H9 (cell line): ENCODE data around the gene KATNA1. TPM values are rescaled to one million over a fixed set of nuclear protein-coding genes. Genes with fewer than 3 reads are reported as not detected.

Experiments
- DNase-seq: peaks from one replicate; pipeline ENCODE4 v3.0.0-alpha.2; 2017
- H2AFZ ChIP-seq: one replicate; pipeline ENCODE4 v1.6.1; 2013; ENCODE audit warnings: mild to moderate bottlenecking, low read length, control low read depth, moderate library complexity
- H2AK5ac ChIP-seq: 2 replicates; pipeline ENCODE4 v1.6.1; 2013; ENCODE audit warnings: low read length, control low read depth, mixed read lengths; ENCODE audit not compliant: insufficient read length
- H2BK120ac ChIP-seq: one replicate; pipeline ENCODE4 v1.6.1; 2013; ENCODE audit warnings: low read depth, mild to moderate bottlenecking, low read length, control low read depth, inconsistent platforms; ENCODE audit not compliant: poor library complexity, severe bottlenecking
- H2BK12ac ChIP-seq: 2 replicates; pipeline ENCODE4 v1.6.1; 2013; ENCODE audit warnings: low read length, control low read depth, mixed read lengths, low read depth; ENCODE audit not compliant: insufficient read length
- H2BK15ac ChIP-seq: 2 replicates; pipeline ENCODE4 v1.6.1; 2013; ENCODE audit warnings: low read depth, low read length, control low read depth
- H2BK20ac ChIP-seq: one replicate; pipeline ENCODE4 v1.6.1; 2013; ENCODE audit warnings: low read depth, mild to moderate bottlenecking, low read length, control low read depth, inconsistent platforms; ENCODE audit not compliant: poor library complexity, severe bottlenecking
- H2BK5ac ChIP-seq: 2 replicates; pipeline ENCODE4 v1.6.1; 2013; ENCODE audit warnings: low read length, control low read depth, mixed read lengths; ENCODE audit not compliant: insufficient read length
- H3K14ac ChIP-seq: 2 replicates; pipeline ENCODE4 v1.6.1; 2013; ENCODE audit warnings: low read length, control low read depth; ENCODE audit not compliant: insufficient read depth
- H3K18ac ChIP-seq: 2 replicates; pipeline ENCODE4 v1.6.1; 2013; ENCODE audit warnings: low read depth, mild to moderate bottlenecking, mixed read lengths, low read length, control low read depth; ENCODE audit not compliant: insufficient read length
- H3K23ac ChIP-seq: 2 replicates; pipeline ENCODE4 v1.6.1; 2013; ENCODE audit warnings: low read length, control low read depth, mixed read lengths, low read depth; ENCODE audit not compliant: insufficient read length
- H3K23me2 ChIP-seq: 2 replicates; pipeline ENCODE4 v1.6.1; 2013; ENCODE audit warnings: low read depth, mild to moderate bottlenecking, mixed read lengths, low read length, control low read depth; ENCODE audit not compliant: insufficient read length, poor library complexity, severe bottlenecking
- H3K27ac ChIP-seq: 2 replicates; pipeline ENCODE4 v1.5.1; 2013; ENCODE audit warnings: low read length, control low read depth, mixed read lengths, low read depth; ENCODE audit not compliant: insufficient read length
- H3K27me3 ChIP-seq: 2 replicates; pipeline ENCODE4 v1.6.1; 2013; ENCODE audit warnings: low read length, control low read depth, inconsistent platforms; ENCODE audit not compliant: insufficient read depth
- H3K4ac ChIP-seq: 2 replicates; pipeline ENCODE4 v1.6.1; 2013; ENCODE audit warnings: low read depth, mild to moderate bottlenecking, control low read depth, inconsistent platforms, low read length, moderate library complexity
- H3K4me1 ChIP-seq: 2 replicates; pipeline ENCODE4 v1.6.1; 2013; ENCODE audit warnings: low read length, control low read depth, inconsistent platforms; ENCODE audit not compliant: insufficient read depth
- H3K4me2 ChIP-seq: 2 replicates; pipeline ENCODE4 v1.6.1; 2013; ENCODE audit warnings: low read length, control low read depth, mixed read lengths; ENCODE audit not compliant: insufficient read length, insufficient read depth
- H3K56ac ChIP-seq: 2 replicates; pipeline ENCODE4 v1.6.1; 2013; ENCODE audit warnings: low read depth, mild to moderate bottlenecking, mixed read lengths, low read length, control low read depth; ENCODE audit not compliant: insufficient read length
- H3K79me1 ChIP-seq: 2 replicates; pipeline ENCODE4 v1.6.1; 2013; ENCODE audit warnings: low read depth, mild to moderate bottlenecking, moderate library complexity, low read length, control low read depth, inconsistent platforms; ENCODE audit not compliant: insufficient read depth, poor library complexity, severe bottlenecking
- H3K79me2 ChIP-seq: 2 replicates; pipeline ENCODE4 v1.6.1; 2013; ENCODE audit warnings: low read length, control low read depth, inconsistent platforms; ENCODE audit not compliant: insufficient read depth
- H3K9ac ChIP-seq: 2 replicates; pipeline ENCODE4 v1.6.1; 2013; ENCODE audit warnings: low read length, control low read depth, mixed read lengths; ENCODE audit not compliant: insufficient read length; ENCODE audit errors: extremely low read depth
- H3K9me3 ChIP-seq: one replicate; pipeline ENCODE4 v1.6.1; 2013; ENCODE audit warnings: low read depth, low read length, inconsistent platforms; ENCODE audit not compliant: control insufficient read depth
- H3T11ph ChIP-seq: one replicate; pipeline ENCODE4 v1.6.1; 2013; ENCODE audit warnings: mild to moderate bottlenecking, low read length, control low read depth, inconsistent platforms
- H4K20me1 ChIP-seq: one replicate; pipeline ENCODE4 v1.6.1; 2013; ENCODE audit not compliant: control insufficient read depth, insufficient read length, insufficient read depth
- H4K5ac ChIP-seq: 2 replicates; pipeline ENCODE4 v1.6.1; 2013; ENCODE audit warnings: low read depth, mild to moderate bottlenecking, mixed read lengths, low read length, control low read depth; ENCODE audit not compliant: insufficient read length
- H4K8ac ChIP-seq: replicated peaks from 2 replicates; pipeline ENCODE4 v1.6.1; 2013; ENCODE audit warnings: low read length, control low read depth, mixed read lengths, low read depth; ENCODE audit not compliant: insufficient read length
- H4K91ac ChIP-seq: 2 replicates; pipeline ENCODE4 v1.6.1; 2013; ENCODE audit warnings: low read depth, mild to moderate bottlenecking, moderate library complexity, mixed read lengths, low read length, control low read depth; ENCODE audit not compliant: insufficient read length
- H3K27ac Mint-ChIP-seq, 3 experiments: 2 replicates in 2 of 3; 3 replicates in 1 of 3; pipeline ENCODE4 v1.8.0; 2020 to 2021; ENCODE audit warnings: mixed read lengths in 3 of 3, mild to moderate bottlenecking in 1 of 3, moderate library complexity in 1 of 3
- H3K27me3 Mint-ChIP-seq: 2 replicates; pipeline ENCODE4 v1.8.0; 2021; ENCODE audit warnings: low read depth, mild to moderate bottlenecking, moderate library complexity, mixed read lengths
- H3K36me3 Mint-ChIP-seq, 3 experiments: 2 replicates in 2 of 3; 3 replicates in 1 of 3; pipeline ENCODE4 v1.8.0; 2020 to 2021; ENCODE audit warnings: low read depth in 3 of 3, mixed read lengths in 3 of 3; ENCODE audit not compliant: insufficient read depth in 1 of 3
- H3K4me1 Mint-ChIP-seq, 2 experiments: 2 replicates each; pipeline ENCODE4 v1.8.0; 2020; ENCODE audit warnings: mixed read lengths in 2 of 2
- H3K4me3 Mint-ChIP-seq, 2 experiments: 2 replicates in 1 of 2; 3 replicates in 1 of 2; pipeline ENCODE4 v1.8.0; 2020 to 2021; ENCODE audit warnings: mild to moderate bottlenecking in 2 of 2, mixed read lengths in 2 of 2, moderate library complexity in 1 of 2
- H3K9me3 Mint-ChIP-seq, 2 experiments: 2 replicates in 1 of 2; 3 replicates in 1 of 2; pipeline ENCODE4 v1.8.0; 2020; ENCODE audit warnings: mild to moderate bottlenecking in 2 of 2, mixed read lengths in 2 of 2, moderate library complexity in 1 of 2
- WGBS: extraction: QIAGEN DNeasy Blood & Tissue Kit; methylation state at CpG from one replicate; pipeline ENCODE4 v1.1.7; 2013; ENCODE audit warnings: missing lambda C conversion rate, low lambda C conversion rate, mixed read lengths; ENCODE audit not compliant: insufficient read length; ENCODE audit errors: extremely low coverage; 5-methylcytosine and 5-hydroxymethylcytosine counted together
- total RNA-seq: library from RNA; stranded (reverse); gene quantifications from 2 replicates; pipeline ENCODE4 v1.2.1, GENCODE V29; 2021
- TF ChIP-seq, protein P1 (sequence below): fragments of 200-600 bp; sonication (generic); conservative IDR thresholded peaks from 3 replicates; pipeline ENCODE4 v1.8.0; 2021; ENCODE audit warnings: antibody characterized with exemption, mild to moderate bottlenecking

The KATNA1 gene
- total RNA-seq, 1 experiment from 2014 or later = 18.3 TPM

DNA sequence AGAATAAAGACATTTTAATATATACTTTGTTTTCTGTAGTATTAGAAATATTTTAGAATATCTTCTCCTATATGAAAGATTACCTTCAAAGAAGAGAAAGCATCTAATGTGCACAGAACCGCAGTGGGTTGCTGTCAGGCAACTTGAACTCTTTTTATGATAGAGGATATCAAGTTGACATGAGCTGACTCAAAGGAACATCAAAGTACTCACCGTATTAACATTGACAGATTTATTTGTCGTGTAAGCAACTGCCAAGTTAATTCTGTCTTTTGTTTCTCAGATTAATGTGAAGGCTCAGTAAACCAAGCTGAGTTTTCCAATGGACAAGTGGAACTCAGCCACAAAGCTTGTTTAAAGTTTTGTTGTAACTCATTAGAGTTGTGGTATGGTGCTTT, 84.6 kb downstream of the KATNA1 start:
- peaks cover 5% of the 10 kb centered on the region; the same call in 1 of the 2 replicates for H3K79me2 ChIP-seq
- no peak overlapping the region for H2AFZ ChIP-seq
- no peak overlapping the region for H4K91ac ChIP-seq
- H3K27ac Mint-ChIP-seq = no peak overlapping the region
- no peak overlapping the region for H3K4me3 Mint-ChIP-seq
- no CpG with 5 or more reads among the region's 3 CpGs for WGBS
- no peak overlapping the region for H3K4me2 ChIP-seq
- H2BK15ac ChIP-seq = no peak overlapping the region
- H3K23ac ChIP-seq = no peak overlapping the region
- no peak overlapping the region for H3K27ac ChIP-seq
- H3K4me1 Mint-ChIP-seq = peaks cover 11 to 13% of the 10 kb centered on the region in 2 experiments
- H3K56ac ChIP-seq = no peak overlapping the region
- H3K23me2 ChIP-seq = peaks cover 4% of the 10 kb centered on the region
- H2BK5ac ChIP-seq = no peak overlapping the region
- H2BK12ac ChIP-seq = no peak overlapping the region
- H2BK120ac ChIP-seq = no peak overlapping the region
- H3K18ac ChIP-seq = no peak overlapping the region
- H4K20me1 ChIP-seq = no peaks in the 10 kb centered on the region
- TF ChIP-seq, protein P1, sequence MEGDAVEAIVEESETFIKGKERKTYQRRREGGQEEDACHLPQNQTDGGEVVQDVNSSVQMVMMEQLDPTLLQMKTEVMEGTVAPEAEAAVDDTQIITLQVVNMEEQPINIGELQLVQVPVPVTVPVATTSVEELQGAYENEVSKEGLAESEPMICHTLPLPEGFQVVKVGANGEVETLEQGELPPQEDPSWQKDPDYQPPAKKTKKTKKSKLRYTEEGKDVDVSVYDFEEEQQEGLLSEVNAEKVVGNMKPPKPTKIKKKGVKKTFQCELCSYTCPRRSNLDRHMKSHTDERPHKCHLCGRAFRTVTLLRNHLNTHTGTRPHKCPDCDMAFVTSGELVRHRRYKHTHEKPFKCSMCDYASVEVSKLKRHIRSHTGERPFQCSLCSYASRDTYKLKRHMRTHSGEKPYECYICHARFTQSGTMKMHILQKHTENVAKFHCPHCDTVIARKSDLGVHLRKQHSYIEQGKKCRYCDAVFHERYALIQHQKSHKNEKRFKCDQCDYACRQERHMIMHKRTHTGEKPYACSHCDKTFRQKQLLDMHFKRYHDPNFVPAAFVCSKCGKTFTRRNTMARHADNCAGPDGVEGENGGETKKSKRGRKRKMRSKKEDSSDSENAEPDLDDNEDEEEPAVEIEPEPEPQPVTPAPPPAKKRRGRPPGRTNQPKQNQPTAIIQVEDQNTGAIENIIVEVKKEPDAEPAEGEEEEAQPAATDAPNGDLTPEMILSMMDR = no peak
- H3T11ph ChIP-seq = no peak overlapping the region
- no peaks in the 10 kb centered on the region for H3K27me3 ChIP-seq
- DNase-seq = no peak
- no peak overlapping the region for H3K9ac ChIP-seq
- peaks cover 2% of the 10 kb centered on the region for H3K79me1 ChIP-seq
- no peaks in the 10 kb centered on the region; a peak in 1 of 5 replicates for H3K9me3 Mint-ChIP-seq
- H2AK5ac ChIP-seq = no peak overlapping the region
- no peak overlapping the region for H2BK20ac ChIP-seq
- peaks cover 4% of the 10 kb centered on the region for H3K27me3 Mint-ChIP-seq
- no peak overlapping the region for H4K5ac ChIP-seq
- H4K8ac ChIP-seq = no peak overlapping the region
- H3K4me1 ChIP-seq = no peaks in the 10 kb centered on the region
- no peaks in the 10 kb centered on the region for H3K9me3 ChIP-seq
- no peak overlapping the region for H3K14ac ChIP-seq
- H3K4ac ChIP-seq = no peak overlapping the region
- no peaks in the 10 kb centered on the region; a peak in 1 of 7 replicates for H3K36me3 Mint-ChIP-seq
